A549 (cell line): Measurements from ENCODE around the gene KCNAB1. TPM values are rescaled to one million over a fixed set of nuclear protein-coding genes. Genes with fewer than 3 reads are reported as not detected.

Experiments used
- ATAC-seq, 2 experiments: fragments of 200-7000 bp in 1 of 2; fragments of >200 bp in 1 of 2; cut with Nextera tagmentation in 1 of 2; cut with Tn5 transposase in 1 of 2; 3 replicates each; pipeline versions ENCODE4 v1.8.0 to v1.9.1; 2018 to 2020; ENCODE audit warnings: mild to moderate bottlenecking in 1 of 2, moderate library complexity in 1 of 2
- CTCF ChIA-PET: fragments of 300-600 bp; sonication (Branson Sonifier 250); formaldehyde crosslinking; extraction: SDS; loops from one replicate; lab custom pipeline; 2021; ENCODE audit warnings: antibody characterized with exemption, inconsistent platforms; lab: Yijun Ruan, JAX
- POLR2A ChIA-PET: fragments of 350-600 bp; formaldehyde crosslinking; extraction: SDS; loops from one replicate; lab custom pipeline; 2021; ENCODE audit warnings: antibody characterized with exemption, inconsistent platforms; lab: Yijun Ruan, JAX
- DNase-seq, 2 experiments: peaks; one replicate each; pipeline versions ENCODE4 v3.0.0 to v3.0.0-alpha.2; 2011 to 2016; ENCODE audit warnings: low read depth in 1 of 2, low spot score in 1 of 2
- FAIRE-seq: peaks from 2 replicates; lab custom pipeline; 2011; peaks lifted over from hg19 to GRCh38; lab: Jason Lieb, UNC
- H3K27ac ChIP-seq, 2 experiments: fragments of >200 bp; sonication (Bioruptor Twin); formaldehyde crosslinking; 3 replicates each; pipeline ENCODE4 v1.5.1; 2016 to 2017
- H3K4me1 ChIP-seq: fragments of >200 bp; sonication (Bioruptor Twin); formaldehyde crosslinking; 3 replicates; pipeline ENCODE4 v1.6.1; 2016
- H3K4me2 ChIP-seq: fragments of >200 bp; sonication (Bioruptor Twin); formaldehyde crosslinking; 3 replicates; pipeline ENCODE4 v1.6.1; 2016
- H3K4me3 ChIP-seq: fragments of >200 bp; sonication (Bioruptor Twin); formaldehyde crosslinking; 3 replicates; pipeline ENCODE4 v1.5.1; 2016
- H3K9me3 ChIP-seq: fragments of >200 bp; sonication (Bioruptor Twin); formaldehyde crosslinking; 3 replicates; pipeline ENCODE4 v1.6.1; 2016
- CBX2 ChIP-seq: fragments of 200-600 bp; sonication (generic); IDR thresholded peaks from 2 replicates; pipeline ENCODE4 v1.6.1; 2016; ENCODE audit warnings: low read depth, mild to moderate bottlenecking, borderline replicate concordance
- CEBPB ChIP-seq, 2 experiments: fragments of >200 bp in 1 of 2; sonication (Bioruptor Twin) in 1 of 2; formaldehyde crosslinking in 1 of 2; IDR thresholded peaks; 2 replicates each; pipeline ENCODE4 v1.6.1; 2012 to 2016
- CHD2 ChIP-seq: fragments of 150-350 bp; IDR thresholded peaks from 2 replicates; pipeline ENCODE4 v1.6.1; 2014; ENCODE audit warnings: low read length; ENCODE audit not compliant: partially characterized antibody
- CHD4 ChIP-seq: fragments of 200-600 bp; sonication (generic); IDR thresholded peaks from 2 replicates; pipeline ENCODE4 v1.6.1; 2016; ENCODE audit warnings: antibody characterized with exemption, mild to moderate bottlenecking, borderline replicate concordance
- EHMT2 ChIP-seq: fragments of 200-600 bp; sonication (generic); IDR thresholded peaks from 2 replicates; pipeline ENCODE4 v1.6.1; 2016; ENCODE audit warnings: antibody characterized with exemption, low read depth, mild to moderate bottlenecking, moderate library complexity
- EP300 ChIP-seq, 2 experiments: fragments of >200 bp; sonication (Bioruptor Twin); formaldehyde crosslinking; IDR thresholded peaks; 2 replicates in 1 of 2; 3 replicates in 1 of 2; pipeline ENCODE4 v1.6.1; 2016 to 2017
- ESRRA ChIP-seq: fragments of 150-350 bp; IDR thresholded peaks from 2 replicates; pipeline ENCODE4 v1.6.1; 2014; ENCODE audit warnings: mild to moderate bottlenecking, low read length, borderline replicate concordance
- FOXS1 ChIP-seq: fragments of 250-450 bp; sonication (Bioruptor Pico); IDR thresholded peaks from 2 replicates; pipeline ENCODE4 v1.5.0; 2020; ENCODE audit warnings: mild to moderate bottlenecking, moderate library complexity
- HDAC2 ChIP-seq: fragments of 200-600 bp; sonication (generic); IDR thresholded peaks from 2 replicates; pipeline ENCODE4 v1.6.1; 2016
- HES2 ChIP-seq: fragments of >200 bp; sonication (Bioruptor Twin); formaldehyde crosslinking; IDR thresholded peaks from 2 replicates; pipeline ENCODE4 v1.6.1; 2016
- HEYL ChIP-seq: fragments of 250-450 bp; sonication (Bioruptor Pico); IDR thresholded peaks from 2 replicates; pipeline ENCODE4 v1.8.0; 2021; ENCODE audit warnings: mild to moderate bottlenecking, moderate library complexity
- HMGXB4 ChIP-seq: fragments of 250-450 bp; sonication (Bioruptor Pico); IDR thresholded peaks from 2 replicates; pipeline ENCODE4 v1.5.0; 2021; ENCODE audit warnings: mild to moderate bottlenecking, moderate library complexity, borderline replicate concordance
- HOXB5 ChIP-seq: fragments of 250-450 bp; sonication (Bioruptor Pico); IDR thresholded peaks from 2 replicates; pipeline ENCODE4 v1.5.0; 2020; ENCODE audit warnings: mild to moderate bottlenecking, moderate library complexity
- MYC ChIP-seq: IDR thresholded peaks from 2 replicates; pipeline ENCODE4 v1.6.1; 2012; ENCODE audit warnings: mild to moderate bottlenecking, inconsistent platforms, low read length, improper control_type of control experiment, borderline replicate concordance
- NPAS2 ChIP-seq: fragments of 250-450 bp; sonication (Bioruptor Pico); IDR thresholded peaks from 2 replicates; pipeline ENCODE4 v1.8.0; 2022; ENCODE audit warnings: mild to moderate bottlenecking, moderate library complexity, borderline replicate concordance
- PBX3 ChIP-seq: IDR thresholded peaks from 2 replicates; pipeline ENCODE4 v1.6.1; 2012
- POLR2A ChIP-seq: IDR thresholded peaks from 2 replicates; pipeline ENCODE4 v1.6.1; 2012; ENCODE audit warnings: mild to moderate bottlenecking, low read length
- RARB ChIP-seq: fragments of 250-450 bp; sonication (Bioruptor Pico); IDR thresholded peaks from 2 replicates; pipeline ENCODE4 v1.8.0; 2021; ENCODE audit warnings: mild to moderate bottlenecking, moderate library complexity
- RCOR1 ChIP-seq: fragments of 150-350 bp; IDR thresholded peaks from 2 replicates; pipeline ENCODE4 v1.6.1; 2014; ENCODE audit warnings: antibody characterized with exemption, low read length, low read depth
- REST ChIP-seq: fragments of 200-600 bp; sonication (generic); IDR thresholded peaks from 2 replicates; pipeline ENCODE4 v1.6.1; 2016; ENCODE audit warnings: antibody characterized with exemption, mild to moderate bottlenecking, moderate library complexity
- RFX5 ChIP-seq: fragments of 450-650 bp; IDR thresholded peaks from 2 replicates; pipeline ENCODE4 v1.7.1; 2014; ENCODE audit warnings: antibody characterized with exemption, mild to moderate bottlenecking, moderate library complexity
- TFCP2L1 ChIP-seq: fragments of 250-450 bp; sonication (Bioruptor Pico); IDR thresholded peaks from 2 replicates; pipeline ENCODE4 v1.5.0; 2021; ENCODE audit warnings: mild to moderate bottlenecking
- TP53 ChIP-seq: fragments of 250-450 bp; sonication (Bioruptor Pico); IDR thresholded peaks from 2 replicates; pipeline ENCODE4 v1.5.0; 2021; ENCODE audit warnings: mild to moderate bottlenecking, moderate library complexity
- ZSCAN20 ChIP-seq: fragments of 250-450 bp; sonication (Bioruptor Pico); IDR thresholded peaks from 2 replicates; pipeline ENCODE4 v1.8.0; 2022; ENCODE audit warnings: mild to moderate bottlenecking, moderate library complexity
- WGBS: methylation state at CpG from one replicate; pipeline ENCODE4 v1.1.6; 2017; ENCODE audit errors: missing lambda C conversion rate; 5-methylcytosine and 5-hydroxymethylcytosine counted together
- polyA plus RNA-seq, 4 experiments: library from polyadenylated mRNA; depleted of rRNA in 3 of 4; stranded (reverse); fragments of >200 nt; fragmentation: RNase III in 1 of 4; extraction: RNeasy Plus Mini Kit Qiagen cat#74134 plus additional on column Dnase treatment in 1 of 4; gene quantifications; 2 replicates in 3 of 4; 3 replicates in 1 of 4; pipeline ENCODE4 v1.2.3, GENCODE V29; 2011 to 2017
- TF ChIP-seq, protein P1 (sequence below): fragments of 150-350 bp; IDR thresholded peaks from 2 replicates; pipeline ENCODE4 v1.6.1; 2014; ENCODE audit warnings: low read depth, mild to moderate bottlenecking, low read length
- TF ChIP-seq, protein P2 (sequence below): IDR thresholded peaks from 2 replicates; pipeline ENCODE4 v1.6.1; 2012; ENCODE audit warnings: low read depth, borderline replicate concordance

KCNAB1 gene
- polyA plus RNA-seq, 2 of the 4 experiments (the other 2 are of a cell fraction) = not detected

GRCh38 chr3:156144060-156144459 is 23.7 kb downstream of the KCNAB1 start (continued):
- TF ChIP-seq, protein P1, sequence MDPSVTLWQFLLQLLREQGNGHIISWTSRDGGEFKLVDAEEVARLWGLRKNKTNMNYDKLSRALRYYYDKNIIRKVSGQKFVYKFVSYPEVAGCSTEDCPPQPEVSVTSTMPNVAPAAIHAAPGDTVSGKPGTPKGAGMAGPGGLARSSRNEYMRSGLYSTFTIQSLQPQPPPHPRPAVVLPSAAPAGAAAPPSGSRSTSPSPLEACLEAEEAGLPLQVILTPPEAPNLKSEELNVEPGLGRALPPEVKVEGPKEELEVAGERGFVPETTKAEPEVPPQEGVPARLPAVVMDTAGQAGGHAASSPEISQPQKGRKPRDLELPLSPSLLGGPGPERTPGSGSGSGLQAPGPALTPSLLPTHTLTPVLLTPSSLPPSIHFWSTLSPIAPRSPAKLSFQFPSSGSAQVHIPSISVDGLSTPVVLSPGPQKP = no peak
- no peak for TF ChIP-seq RARB (CRISPR knock-in tag)
- TF ChIP-seq, all 56 proteins: peak for 0

DNA sequence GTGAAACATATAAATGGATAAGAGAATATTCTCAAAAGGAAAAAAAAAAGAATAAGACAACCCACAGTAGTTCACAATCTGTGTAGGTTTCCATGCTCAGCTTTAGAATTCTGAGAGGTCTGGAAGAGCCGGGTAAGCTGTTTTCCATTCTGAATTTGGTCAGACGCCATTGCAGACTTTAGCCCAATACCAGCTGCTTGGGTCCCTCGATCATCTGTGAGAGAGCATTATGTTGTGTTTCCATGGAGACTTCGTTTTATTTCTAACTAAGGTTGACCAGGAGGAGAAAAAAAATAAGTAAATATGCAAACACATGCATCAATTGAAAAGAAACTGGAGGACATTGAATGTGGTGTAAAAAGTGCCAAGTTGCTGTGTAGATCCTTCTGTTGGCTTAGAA is 25.5 kb downstream of the KCNAB1 start:
- Histone ChIP-seq H3K4me3 (no peak overlapping the region), H3K9me3 (no peaks in the 10 kb centered on the region), H3K4me2 (no peak overlapping the region), H3K27ac (no peak overlapping the region), H3K4me1 (no peaks in the 10 kb centered on the region)
- FAIRE-seq = no peak
- POLR2A ChIA-PET = no interaction called here
- CTCF ChIA-PET = interaction anchor here (1.2 to 1.6 kb wide), 2 partner anchors 364 to 936 kb away, joined by 3 to 5 read pairs; no protein-coding TSS in a partner anchor
- WGBS = 35% methylated on average over 4 of the region's 4 CpGs
- no peak for ATAC-seq
- no peak for DNase-seq
- TF ChIP-seq CBX2 (no peak), CHD4 (no peak), HEYL (CRISPR knock-in tag) (no peak), FOXS1 (CRISPR knock-in tag) (no peak), HDAC2 (no peak), REST (no peak), RCOR1 (no peak), ESRRA (no peak), RFX5 (no peak), HOXB5 (CRISPR knock-in tag) (no peak), TP53 (CRISPR knock-in tag) (no peak), POLR2A (no peak), EHMT2 (no peak), ZSCAN20 (no peak), PBX3 (no peak), EP300 (IDR thresholded peaks at IDR 0.05) (no peak)
- TF ChIP-seq, protein P2, sequence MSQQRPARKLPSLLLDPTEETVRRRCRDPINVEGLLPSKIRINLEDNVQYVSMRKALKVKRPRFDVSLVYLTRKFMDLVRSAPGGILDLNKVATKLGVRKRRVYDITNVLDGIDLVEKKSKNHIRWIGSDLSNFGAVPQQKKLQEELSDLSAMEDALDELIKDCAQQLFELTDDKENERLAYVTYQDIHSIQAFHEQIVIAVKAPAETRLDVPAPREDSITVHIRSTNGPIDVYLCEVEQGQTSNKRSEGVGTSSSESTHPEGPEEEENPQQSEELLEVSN = no peak

GRCh38 chr3:156148345-156148945 is 28.1 kb downstream of the KCNAB1 start:
- no peak overlapping the region for H3K27ac ChIP-seq
- H3K4me3 ChIP-seq = no peak overlapping the region
- ChIA-PET CTCF (interaction anchor here (0.5 to 7.1 kb wide), 14 partner anchors 14 to 1054 kb away, joined by 3 to 182 read pairs (median 4); no protein-coding TSS in a partner anchor), POLR2A (no interaction called here)
- no peak overlapping the region for H3K4me2 ChIP-seq
- DNase-seq (no peak), ATAC-seq (no peak), FAIRE-seq (no peak)
- no peaks in the 10 kb centered on the region for H3K9me3 ChIP-seq
- H3K4me1 ChIP-seq = no peaks in the 10 kb centered on the region
- TF ChIP-seq MYC (no peak), HMGXB4 (CRISPR knock-in tag) (no peak), CEBPB (IDR thresholded peaks at IDR 0.05) (no peak), ESRRA (no peak), HES2 (no peak), TFCP2L1 (no peak), NPAS2 (CRISPR knock-in tag) (no peak), RFX5 (no peak), ZSCAN20 (no peak), CHD2 (no peak)
- TF ChIP-seq, protein P2 = no peak
